Duodenal mucosa (tissue), 2 donors: ENCODE results near the gene SYK.

ENCODE experiments used
- H3K27ac ChIP-seq: one replicate; pipeline ENCODE4 v1.7.0; 2013; ENCODE audit warnings: low read depth, low read length
- H3K27me3 ChIP-seq, 2 donors: one replicate each; pipeline ENCODE4 v1.7.0; 2013; ENCODE audit warnings: low read length in 2 of 2, control low read depth in 1 of 2; ENCODE audit not compliant: insufficient read depth in 2 of 2, control insufficient read depth in 1 of 2
- H3K36me3 ChIP-seq, 2 donors: one replicate each; pipeline ENCODE4 v1.7.0; 2013; ENCODE audit warnings: low read length in 2 of 2, control low read depth in 1 of 2; ENCODE audit not compliant: insufficient read depth in 2 of 2, control insufficient read depth in 1 of 2
- H3K4me1 ChIP-seq, 2 donors: one replicate each; pipeline ENCODE4 v1.7.0; 2013; ENCODE audit warnings: low read length in 2 of 2, control low read depth in 1 of 2; ENCODE audit not compliant: insufficient read depth in 2 of 2, control insufficient read depth in 1 of 2
- H3K4me3 ChIP-seq, 2 donors: one replicate each; pipeline ENCODE4 v1.7.0; 2013; ENCODE audit warnings: low read length in 2 of 2, low read depth in 1 of 2
- H3K9ac ChIP-seq, 2 donors: one replicate each; pipeline ENCODE4 v1.7.0; 2013; ENCODE audit warnings: low read length in 2 of 2, low read depth in 1 of 2
- H3K9me3 ChIP-seq, 2 donors: one replicate each; pipeline ENCODE4 v1.7.0; 2013; ENCODE audit warnings: low read length in 2 of 2, control low read depth in 1 of 2; ENCODE audit not compliant: control insufficient read depth in 1 of 2

SYK gene

GRCh38 chr9:90793729-90794128 is 7.9 kb upstream of the SYK start:
- Histone ChIP-seq H3K27ac (no peak overlapping the region), H3K27me3 (no peaks in the 10 kb centered on the region), H3K4me3 (no peak overlapping the region), H3K9ac (no peak overlapping the region), H3K9me3 (no peaks in the 10 kb centered on the region), H3K4me1 (peaks cover 0 to 5% of the 10 kb centered on the region in 2 donors), H3K36me3 (no peaks in the 10 kb centered on the region)

GRCh38 chr9:90795084-90795483 is 6.5 kb upstream of the SYK start:
- Histone ChIP-seq H3K36me3 (no peaks in the 10 kb centered on the region), H3K27me3 (no peaks in the 10 kb centered on the region), H3K9ac (no peak overlapping the region), H3K27ac (no peak overlapping the region), H3K4me1 (peaks cover 0 to 5% of the 10 kb centered on the region in 2 donors), H3K4me3 (no peak overlapping the region), H3K9me3 (no peaks in the 10 kb centered on the region)

- Histone ChIP-seq H3K27ac (no peak overlapping the region), H3K27me3 (no peaks in the 10 kb centered on the region), H3K9me3 (no peaks in the 10 kb centered on the region), H3K36me3 (no peaks in the 10 kb centered on the region), H3K4me1 (peaks cover 2 to 5% of the 10 kb centered on the region in 2 donors), H3K9ac (no peak overlapping the region), H3K4me3 (no peak overlapping the region)
These were observed 5.7 kb upstream of the SYK start for GRCh38 chr9:90795871-90796317.

GRCh38 chr9:90799271-90799852 is 2.3 kb upstream of the SYK start:
- Histone ChIP-seq H3K4me3 (no peak overlapping the region), H3K27ac (no peak overlapping the region), H3K27me3 (no peaks in the 10 kb centered on the region), H3K36me3 (no peaks in the 10 kb centered on the region), H3K9me3 (no peaks in the 10 kb centered on the region), H3K4me1 (peaks cover 6 to 10% of the 10 kb centered on the region in 2 donors), H3K9ac (no peak overlapping the region)

GRCh38 chr9:90801973-90802322 is 329 bp downstream of the SYK start:
- H3K27ac ChIP-seq, result peak overlapping the region; percentile 58
- no peaks in the 10 kb centered on the region for H3K9me3 ChIP-seq
- H3K4me1 ChIP-seq, result peaks cover 14 to 17% of the 10 kb centered on the region in 2 donors
- H3K4me3 ChIP-seq, result peak overlapping the region; percentile 87 to 89
- H3K9ac ChIP-seq, result peak overlapping the region; percentile 82 to 94
- peaks cover 0 to 2% of the 10 kb centered on the region in 2 donors for H3K36me3 ChIP-seq
- no peaks in the 10 kb centered on the region for H3K27me3 ChIP-seq

GRCh38 chr9:90802386-90802985 is 867 bp downstream of the SYK start:
- H3K27ac ChIP-seq, result peak overlapping the region; percentile 58
- H3K4me3 ChIP-seq, result peak overlapping the region; percentile 87 to 89
- peak overlapping the region; percentile 82 to 94 for H3K9ac ChIP-seq
- no peaks in the 10 kb centered on the region for H3K9me3 ChIP-seq
- no peaks in the 10 kb centered on the region for H3K27me3 ChIP-seq
- peaks cover 0 to 3% of the 10 kb centered on the region in 2 donors for H3K36me3 ChIP-seq
- peaks cover 14 to 19% of the 10 kb centered on the region in 2 donors for H3K4me1 ChIP-seq

- Histone ChIP-seq H3K4me1 (peaks cover 16 to 28% of the 10 kb centered on the region in 2 donors), H3K4me3 (peak overlapping the region; percentile 19 to 89), H3K27ac (no peak overlapping the region), H3K36me3 (peaks cover 0 to 6% of the 10 kb centered on the region in 2 donors), H3K27me3 (no peaks in the 10 kb centered on the region), H3K9ac (peak overlapping the region in 1 of 2 donors; percentile 35), H3K9me3 (no peaks in the 10 kb centered on the region)
These were observed 2.4 kb downstream of the SYK start for GRCh38 chr9:90803860-90804593.

- Histone ChIP-seq H3K4me1 (peaks cover 28 to 34% of the 10 kb centered on the region in 2 donors), H3K36me3 (peaks cover 0 to 6% of the 10 kb centered on the region in 2 donors), H3K4me3 (peak overlapping the region; percentile 30 to 89), H3K27ac (no peak overlapping the region), H3K27me3 (no peaks in the 10 kb centered on the region), H3K9ac (no peak overlapping the region), H3K9me3 (no peaks in the 10 kb centered on the region)
These were observed 3.7 kb downstream of the SYK start for GRCh38 chr9:90805006-90805996.

GRCh38 chr9:90807006-90807405 is 5.4 kb downstream of the SYK start:
- H3K4me1 ChIP-seq, result peaks cover 23 to 31% of the 10 kb centered on the region in 2 donors
- H3K9ac ChIP-seq, result no peak overlapping the region
- H3K27me3 ChIP-seq, result no peaks in the 10 kb centered on the region
- H3K27ac ChIP-seq, result no peak overlapping the region
- H3K36me3 ChIP-seq, result peaks cover 0 to 6% of the 10 kb centered on the region in 2 donors
- H3K4me3 ChIP-seq, result no peak overlapping the region
- H3K9me3 ChIP-seq, result no peaks in the 10 kb centered on the region
